Breast epithelium (tissue), 4 donors: Measurements from ENCODE around the gene LRRC38. TPM values are rescaled to one million over a fixed set of nuclear protein-coding genes. Genes with fewer than 3 reads are reported as not detected.

Experiments used
- DNase-seq, 2 donors: peaks; one replicate each; pipeline ENCODE4 v3.0.0-alpha.2; 2019; ENCODE audit warnings: low spot score in 2 of 2
- H3K27ac ChIP-seq, 2 donors: fragments of 200-600 bp; sonication (generic) in 1 of 2; one replicate each; pipeline ENCODE4 v1.5.1; 2016 to 2019; ENCODE audit warnings: mild to moderate bottlenecking in 1 of 2
- H3K27me3 ChIP-seq, 2 donors: fragments of 200-600 bp; sonication (generic) in 1 of 2; one replicate each; pipeline versions ENCODE4 v1.5.1 to v1.6.0; 2017 to 2019; ENCODE audit warnings: control low read depth in 1 of 2, mild to moderate bottlenecking in 1 of 2
- H3K36me3 ChIP-seq: fragments of 200-600 bp; one replicate; pipeline ENCODE4 v1.5.1; 2019
- H3K4me1 ChIP-seq, 2 donors: fragments of 200-600 bp; sonication (generic); one replicate each; pipeline ENCODE4 v1.5.1; 2016 to 2019; ENCODE audit warnings: control low read depth in 1 of 2
- H3K4me3 ChIP-seq, 3 donors: fragments of 200-600 bp; sonication (generic); 1 replicate in 2 of 3; 2 replicates in 1 of 3; pipeline ENCODE4 v1.5.1; 2016 to 2019; ENCODE audit warnings: mild to moderate bottlenecking in 3 of 3, moderate library complexity in 2 of 3
- H3K9me3 ChIP-seq, 2 donors: fragments of 200-600 bp; sonication (generic) in 1 of 2; one replicate each; pipeline ENCODE4 v1.5.1; 2016 to 2019; ENCODE audit warnings: control low read depth in 1 of 2
- CTCF ChIP-seq, 3 donors: fragments of 450-650 bp; IDR thresholded peaks; one replicate each; pipeline ENCODE4 v1.5.1; 2016 to 2017; ENCODE audit warnings: antibody characterized with exemption in 3 of 3, mild to moderate bottlenecking in 3 of 3, moderate library complexity in 3 of 3
- POLR2A ChIP-seq: fragments of 450-650 bp; IDR thresholded peaks from one replicate; pipeline ENCODE4 v1.6.1; 2016; ENCODE audit warnings: antibody characterized with exemption, mild to moderate bottlenecking, moderate library complexity
- POLR2AphosphoS5 ChIP-seq, 3 donors: sonication (generic); formaldehyde crosslinking; IDR thresholded peaks; one replicate each; pipeline ENCODE4 v1.6.1; 2017; ENCODE audit warnings: antibody characterized with exemption in 3 of 3
- intact Hi-C: fragments of 100-400 bp; cut with DNase I; formaldehyde crosslinking; loops from one replicate; pipeline ENCODE4 v1.15.1; 2023; ENCODE audit warnings: low total_unique reads
- total RNA-seq, 3 donors: library from RNA; depleted of rRNA; stranded (reverse); fragments of >200 nt; gene quantifications; one replicate each; pipeline ENCODE4 v1.1.0, GENCODE V29; 2016

LRRC38 gene
- total RNA-seq, 3 donors from 2014 or later = 0.15 TPM; not detected in 2

- Histone ChIP-seq H3K9me3 (no peaks in the 10 kb centered on the region), H3K36me3 (no peaks in the 10 kb centered on the region), H3K4me1 (no peaks in the 10 kb centered on the region), H3K27me3 (no peaks in the 10 kb centered on the region), H3K27ac (no peak overlapping the region), H3K4me3 (no peak overlapping the region)
- intact Hi-C loops = no loop called here
- TF ChIP-seq POLR2A (no peak), POLR2AphosphoS5 (IDR thresholded peaks at IDR 0.05) (no peak), CTCF (IDR thresholded peaks at IDR 0.05) (no peak)
- DNase-seq = no peak
These were observed 19.8 kb downstream of the LRRC38 start for GRCh38 chr1:13494025-13494424.

- Histone ChIP-seq H3K27ac (no peak overlapping the region), H3K4me1 (no peaks in the 10 kb centered on the region), H3K36me3 (no peaks in the 10 kb centered on the region), H3K4me3 (no peak overlapping the region), H3K9me3 (no peaks in the 10 kb centered on the region), H3K27me3 (no peaks in the 10 kb centered on the region)
- no peak for DNase-seq
- TF ChIP-seq CTCF (IDR thresholded peaks at IDR 0.05) (no peak), POLR2AphosphoS5 (IDR thresholded peaks at IDR 0.05) (no peak), POLR2A (no peak)
- intact Hi-C loops = no loop called here
These were observed 21.1 kb downstream of the LRRC38 start for GRCh38 chr1:13492711-13493110.

GRCh38 chr1:13487957-13488356 is 25.8 kb downstream of the LRRC38 start:
- no peaks in the 10 kb centered on the region for H3K9me3 ChIP-seq
- intact Hi-C loops = no loop called here

GRCh38 chr1:13487143-13487868 is 26.5 kb downstream of the LRRC38 start:
- no peak for DNase-seq
- H3K27me3 ChIP-seq = no peaks in the 10 kb centered on the region
- H3K4me1 ChIP-seq = no peaks in the 10 kb centered on the region
- H3K36me3 ChIP-seq = no peaks in the 10 kb centered on the region
- H3K27ac ChIP-seq = no peak overlapping the region
- H3K9me3 ChIP-seq = no peaks in the 10 kb centered on the region
- H3K4me3 ChIP-seq = no peak overlapping the region
- intact Hi-C loops = no loop called here
- no peak for TF ChIP-seq POLR2A
- no peak for TF ChIP-seq CTCF (IDR thresholded peaks at IDR 0.05)
- no peak for TF ChIP-seq POLR2AphosphoS5 (IDR thresholded peaks at IDR 0.05)

More at GRCh38 chr1:13487957-13488356, 25.8 kb downstream of the LRRC38 start:
- Histone ChIP-seq H3K36me3 (no peaks in the 10 kb centered on the region), H3K27me3 (no peaks in the 10 kb centered on the region), H3K27ac (no peak overlapping the region), H3K4me1 (no peaks in the 10 kb centered on the region), H3K4me3 (no peak overlapping the region)
- no peak for DNase-seq
- no peak for TF ChIP-seq POLR2AphosphoS5 (IDR thresholded peaks at IDR 0.05)
- no peak for TF ChIP-seq CTCF (IDR thresholded peaks at IDR 0.05)
- TF ChIP-seq POLR2A = no peak

DNA sequence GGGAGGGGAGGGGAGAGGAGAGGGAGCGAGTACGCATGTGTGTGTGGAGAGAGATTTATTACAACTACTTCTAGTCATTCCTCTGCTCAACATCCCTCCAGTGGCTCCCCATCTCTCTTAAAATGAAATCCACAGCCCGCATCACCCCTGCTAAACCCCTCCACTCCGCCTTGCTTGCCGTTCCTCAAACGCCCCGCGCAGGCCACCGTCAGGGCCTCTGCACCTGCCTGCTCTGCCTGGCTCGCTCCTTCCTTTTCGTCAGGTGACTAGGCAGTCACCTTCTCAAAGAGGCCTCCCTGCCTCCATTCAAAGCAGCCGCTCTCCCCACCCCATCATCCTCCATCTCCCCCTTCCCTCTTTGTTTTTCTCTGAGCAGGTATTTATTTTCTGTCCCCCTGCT is 29.9 kb downstream of the LRRC38 start:
- intact Hi-C loops = no loop called here
- no peaks in the 10 kb centered on the region for H3K9me3 ChIP-seq
- no peak overlapping the region for H3K4me3 ChIP-seq
- H3K27me3 ChIP-seq = no peaks in the 10 kb centered on the region
- H3K4me1 ChIP-seq = no peaks in the 10 kb centered on the region
- no peak overlapping the region for H3K27ac ChIP-seq
- DNase-seq = no peak
- TF ChIP-seq POLR2AphosphoS5 (IDR thresholded peaks at IDR 0.05) (no peak), CTCF (IDR thresholded peaks at IDR 0.05) (no peak), POLR2A (no peak)
- H3K36me3 ChIP-seq = no peaks in the 10 kb centered on the region
